Measurements from ENCODE around the gene TUBD1.

The TUBD1 gene

GRCh38 chr17:59872351-59872750, 20.4 kb downstream of the TUBD1 start:
- TF ChIP-seq CTCF (IDR thresholded peaks at IDR 0.05) = no peak
- DNase-seq (ENCODE audit: low spot score) = no peak
- no peak overlapping the region for H3K27ac ChIP-seq
- H3K4me3 ChIP-seq = no peak overlapping the region

- no peak for TF ChIP-seq CTCF (IDR thresholded peaks at IDR 0.05)
- H3K4me3 ChIP-seq = no peak overlapping the region
- no peak overlapping the region for H3K27ac ChIP-seq
- DNase-seq (ENCODE audit: low spot score) = no peak
Measured at GRCh38 chr17:59870482-59870881, 22.3 kb downstream of the TUBD1 start.

GRCh38 chr17:59869941-59870218, 22.9 kb downstream of the TUBD1 start:
- DNase-seq (ENCODE audit: low spot score) = no peak
- no peak for TF ChIP-seq CTCF (IDR thresholded peaks at IDR 0.05)
- H3K27ac ChIP-seq = no peak overlapping the region
- no peak overlapping the region for H3K4me3 ChIP-seq

GRCh38 chr17:59863616-59864015, 29.1 kb downstream of the TUBD1 start:
- TF ChIP-seq CTCF (IDR thresholded peaks at IDR 0.05) = no peak
- DNase-seq (ENCODE audit: low spot score) = no peak
- Histone ChIP-seq H3K4me3 (no peak overlapping the region), H3K27ac (no peak overlapping the region)

GRCh38 chr17:59859444-59860025, 33.2 kb downstream of the TUBD1 start:
- Histone ChIP-seq H3K4me3 (no peak overlapping the region), H3K27ac (no peak overlapping the region)
- no peak for TF ChIP-seq CTCF (IDR thresholded peaks at IDR 0.05)
- DNase-seq (ENCODE audit: low spot score) = no peak

GRCh38 chr17:59858932-59859331, 33.8 kb downstream of the TUBD1 start:
- TF ChIP-seq CTCF (IDR thresholded peaks at IDR 0.05) = no peak
- Histone ChIP-seq H3K4me3 (no peak overlapping the region), H3K27ac (no peak overlapping the region)
- no peak for DNase-seq (ENCODE audit: low spot score)

- no peak overlapping the region for H3K27ac ChIP-seq
- TF ChIP-seq CTCF (IDR thresholded peaks at IDR 0.05) = no peak
- H3K4me3 ChIP-seq = no peak overlapping the region
- DNase-seq (ENCODE audit: low spot score) = no peak
Measured at GRCh38 chr17:59858167-59858816, 34.5 kb downstream of the TUBD1 start.
